Inferior parietal cortex (tissue), 1 donor: ENCODE results near the gene PIGS.

ENCODE experiments used
- DNase-seq: peaks from one replicate; pipeline ENCODE4 v3.0.0-alpha.2; 2016; ENCODE audit errors: extremely low spot score

The PIGS gene

GRCh38 chr17:28506763-28507487, 64.4 kb downstream of the PIGS start:
- no peak for DNase-seq

- DNase-seq, result no peak
Measured at GRCh38 chr17:28505986-28506665, 65.2 kb downstream of the PIGS start, which contains the start of gene FOXN1. TSS of gene FOXN1 (plus strand) at chr17:28506348. CDS start at chr17:28523970, 17,622 bp downstream.

GRCh38 chr17:28503420-28503819, 67.9 kb downstream of the PIGS start:
- DNase-seq, result no peak
